Globus pallidus (tissue), 1 donor: ENCODE results near the gene CT55.
A peak's percentile ranks its signal among the peaks of the same experiment; 100 is the strongest.
"Not testable (repeated sequence)": the region's sequence is repeated elsewhere in the genome, so short reads cannot be mapped to it uniquely, and the experiment has no call there.

Experiments
- DNase-seq: peaks from one replicate; pipeline ENCODE4 v3.0.0-alpha.2; 2015; ENCODE audit warnings: low spot score

CT55 gene

GRCh38 chrX:135170877-135171519, at the start of gene CT55:
CT55 (minus strand) TSS chrX:135171398; CDS start chrX:135171171, 227 bp downstream.
- no peak for DNase-seq

GRCh38 chrX:135213200-135213844, 42.1 kb upstream of the CT55 start:
- no peak for DNase-seq

DNA sequence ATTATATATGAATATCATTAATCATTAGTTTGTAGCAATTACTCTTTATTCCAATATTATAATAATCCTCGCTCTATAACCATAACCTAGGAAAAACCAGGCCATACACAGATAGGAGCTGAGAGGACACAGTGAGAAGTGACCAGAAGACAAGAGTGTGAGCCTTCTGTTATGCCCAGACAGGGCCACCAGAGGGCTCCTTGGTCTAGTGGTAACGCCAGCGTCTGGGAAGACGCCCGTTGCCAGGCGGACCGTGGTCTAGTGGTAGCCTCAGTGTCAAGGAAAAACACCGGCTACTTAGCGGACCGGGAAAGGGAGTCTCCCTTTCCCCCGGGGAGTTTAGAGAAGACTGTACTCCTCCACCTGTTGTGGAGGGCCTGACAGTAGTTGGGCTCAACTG, 35.2 kb upstream of the CT55 start:
- not testable (repeated sequence) for DNase-seq

DNA sequence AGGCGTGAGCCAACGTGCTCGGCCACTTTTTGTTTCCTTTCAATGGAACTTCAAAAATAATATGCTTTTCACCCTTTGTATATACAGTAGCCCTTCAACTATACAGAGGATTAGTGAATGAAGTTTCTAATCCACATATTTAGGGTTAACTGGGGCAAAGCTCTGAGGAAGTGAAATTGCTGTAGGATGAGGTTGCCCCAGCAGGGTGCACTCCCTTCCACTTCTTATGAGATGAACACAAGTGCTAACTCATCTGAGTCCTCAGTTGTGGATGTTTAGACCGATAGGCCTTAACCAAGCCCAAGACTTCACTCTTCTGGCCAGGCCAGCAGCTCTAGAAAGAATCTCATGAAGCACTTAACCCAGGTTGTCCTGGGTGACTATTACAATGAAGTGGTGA, 29.1 kb upstream of the CT55 start:
- no peak for DNase-seq

- no peak for DNase-seq
These were observed 23.5 kb upstream of the CT55 start for GRCh38 chrX:135194684-135195083.

DNA sequence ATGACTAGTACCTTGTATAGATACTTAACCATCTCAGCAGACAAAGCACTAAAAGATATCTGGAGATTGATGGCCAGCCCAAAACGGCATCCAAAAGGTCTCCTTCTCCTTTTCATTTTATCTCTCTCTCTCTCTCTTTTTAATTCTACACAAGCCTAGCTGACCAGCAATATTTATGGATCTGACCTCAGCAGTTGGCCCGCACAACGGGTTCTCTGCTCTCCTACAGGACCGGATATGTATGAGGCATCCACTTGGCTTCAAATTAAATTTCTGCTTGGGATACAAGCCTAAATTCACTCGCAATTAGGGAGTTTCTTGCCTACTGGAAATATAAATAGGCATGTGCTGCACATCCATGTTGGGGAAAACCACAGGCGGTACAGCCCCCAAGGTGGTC, 22.5 kb upstream of the CT55 start:
- no peak for DNase-seq

- no peak for DNase-seq
These were observed 20.6 kb upstream of the CT55 start for GRCh38 chrX:135191838-135192237.

- DNase-seq = peak; percentile 30
These were observed 14.7 kb upstream of the CT55 start for GRCh38 chrX:135185795-135186443.

GRCh38 chrX:135178636-135179035, 7.4 kb upstream of the CT55 start:
- DNase-seq = no peak

- DNase-seq = no peak
These were observed 730 bp downstream of the CT55 start for GRCh38 chrX:135170468-135170867.

GRCh38 chrX:135169534-135169933, 1.7 kb downstream of the CT55 start:
- not testable (repeated sequence) for DNase-seq

GRCh38 chrX:135168486-135168885, 2.7 kb downstream of the CT55 start:
- no peak for DNase-seq

- not testable (repeated sequence) for DNase-seq
These were observed 16.5 kb downstream of the CT55 start for GRCh38 chrX:135154688-135155087.

GRCh38 chrX:135126145-135126544, 45.1 kb downstream of the CT55 start:
- not testable (repeated sequence) for DNase-seq

- not testable (repeated sequence) for DNase-seq
These were observed 51.1 kb downstream of the CT55 start, which contains the start of gene ETDB for GRCh38 chrX:135120056-135120576. ETDB (minus strand) TSS chrX:135120526; CDS start chrX:135119261, 1,265 bp downstream.

GRCh38 chrX:135116064-135116463, 55.1 kb downstream of the CT55 start:
- DNase-seq = not testable (repeated sequence)

GRCh38 chrX:135114392-135114791, 56.8 kb downstream of the CT55 start:
- DNase-seq = no peak

- no peak for DNase-seq
These were observed 58.5 kb downstream of the CT55 start for GRCh38 chrX:135112743-135113142.

GRCh38 chrX:135112096-135112729, 59.0 kb downstream of the CT55 start:
- peak; percentile 28 for DNase-seq

DNA sequence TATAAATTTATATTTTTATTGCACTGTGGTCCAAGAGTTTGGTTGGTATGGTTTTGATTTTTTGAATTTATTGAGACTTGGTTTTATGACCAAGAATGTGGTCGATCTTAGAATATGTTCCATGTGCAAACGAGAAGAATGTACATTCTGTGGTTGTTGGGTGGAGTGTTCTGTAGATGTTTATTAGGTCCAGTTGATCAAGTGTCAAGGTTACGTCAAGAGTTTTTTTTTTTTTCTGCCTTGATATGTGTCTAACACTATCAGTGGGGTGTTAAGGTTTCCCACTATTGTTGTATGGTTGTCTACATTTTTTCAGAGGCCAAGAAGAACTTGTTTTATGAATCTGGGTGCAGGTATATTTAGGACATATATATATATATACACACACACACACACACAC, 61.6 kb downstream of the CT55 start:
- DNase-seq = no peak
